Neural progenitor cell (in vitro differentiated cells): ENCODE measurements around the gene PDGFRB. TPM values are rescaled to one million over a fixed set of nuclear protein-coding genes. Genes with fewer than 3 reads are reported as not detected.

Experiments used
- DNase-seq: peaks from one replicate; pipeline ENCODE4 v3.0.0-alpha.2; 2016; ENCODE audit warnings: low spot score
- H2AFZ ChIP-seq: fragments of 200-600 bp; sonication (generic); replicated peaks from 2 replicates; pipeline ENCODE4 v1.6.1; 2016; ENCODE audit warnings: antibody characterized with exemption
- H3F3A ChIP-seq: fragments of 200-600 bp; sonication (generic); 2 replicates; pipeline ENCODE4 v1.6.1; 2016; ENCODE audit warnings: antibody characterized with exemption, low read depth
- H3K27ac ChIP-seq: fragments of 200-600 bp; sonication (generic); 2 replicates; pipeline ENCODE4 v1.5.1; 2016; ENCODE audit warnings: mild to moderate bottlenecking
- H3K27me3 ChIP-seq: fragments of 200-600 bp; sonication (generic); 2 replicates; pipeline ENCODE4 v1.6.1; 2016; ENCODE audit warnings: mild to moderate bottlenecking, moderate library complexity
- H3K36me3 ChIP-seq: fragments of 200-600 bp; sonication (generic); 2 replicates; pipeline ENCODE4 v1.5.1; 2016
- H3K4me1 ChIP-seq: fragments of 200-600 bp; sonication (generic); 2 replicates; pipeline ENCODE4 v1.6.1; 2016; ENCODE audit warnings: mixed run types
- H3K4me2 ChIP-seq: fragments of 200-600 bp; sonication (generic); 2 replicates; pipeline ENCODE4 v1.6.1; 2016
- H3K4me3 ChIP-seq: fragments of 200-600 bp; sonication (generic); 2 replicates; pipeline ENCODE4 v1.5.1; 2016
- H3K79me2 ChIP-seq: fragments of 200-600 bp; sonication (generic); 2 replicates; pipeline ENCODE4 v1.6.1; 2016; ENCODE audit warnings: low read depth
- H3K9ac ChIP-seq: fragments of 200-600 bp; sonication (generic); 2 replicates; pipeline ENCODE4 v1.6.1; 2016
- H3K9me3 ChIP-seq: fragments of 200-600 bp; sonication (generic); 2 replicates; pipeline ENCODE4 v1.5.1; 2016; ENCODE audit warnings: low read depth
- H4K20me1 ChIP-seq: fragments of 200-600 bp; sonication (generic); 2 replicates; pipeline ENCODE4 v1.6.1; 2016; ENCODE audit warnings: low read depth
- H3K27ac Mint-ChIP-seq: 3 replicates; pipeline ENCODE4 v1.8.0; 2021; ENCODE audit warnings: mixed read lengths
- H3K27me3 Mint-ChIP-seq: 2 replicates; pipeline ENCODE4 v1.8.0; 2022; ENCODE audit warnings: low read depth, mild to moderate bottlenecking, inconsistent platforms, moderate library complexity, mixed read lengths; ENCODE audit not compliant: insufficient read depth
- H3K36me3 Mint-ChIP-seq: 3 replicates; pipeline ENCODE4 v1.8.0; 2021; ENCODE audit warnings: mixed read lengths
- H3K4me1 Mint-ChIP-seq: 3 replicates; pipeline ENCODE4 v1.8.0; 2021; ENCODE audit warnings: mixed read lengths
- H3K4me3 Mint-ChIP-seq: 3 replicates; pipeline ENCODE4 v1.8.0; 2021; ENCODE audit warnings: mild to moderate bottlenecking, moderate library complexity, mixed read lengths
- H3K9me3 Mint-ChIP-seq: 3 replicates; pipeline ENCODE4 v1.8.0; 2020; ENCODE audit warnings: mixed read lengths
- CTCF ChIP-seq: fragments of 200-600 bp; sonication (generic); IDR thresholded peaks from 2 replicates; pipeline ENCODE4 v1.5.1; 2017; ENCODE audit warnings: antibody characterized with exemption, mild to moderate bottlenecking
- EZH2 ChIP-seq: fragments of 200-600 bp; sonication (generic); IDR thresholded peaks from 2 replicates; pipeline ENCODE4 v1.6.1; 2017; ENCODE audit warnings: antibody characterized with exemption, mild to moderate bottlenecking, moderate library complexity
- EZH2phosphoT487 ChIP-seq: fragments of 200-600 bp; sonication (generic); IDR thresholded peaks from 2 replicates; pipeline ENCODE4 v1.6.1; 2017; ENCODE audit warnings: antibody characterized with exemption
- total RNA-seq: library from RNA; depleted of rRNA; stranded (reverse); fragments of >200 nt; gene quantifications from 2 replicates; pipeline ENCODE4 v1.2.3, GENCODE V29; 2015; ENCODE audit warnings: low replicate concordance

The PDGFRB gene
- total RNA-seq, 1 donor from 2014 or later = 8.9 TPM

- Histone ChIP-seq H3K79me2 (no peaks in the 10 kb centered on the region), H3K4me1 (peaks cover 48% of the 10 kb centered on the region), H3K4me2 (no peak overlapping the region), H3F3A (peaks cover 5% of the 10 kb centered on the region), H3K27ac (no peak overlapping the region), H3K9me3 (no peaks in the 10 kb centered on the region), H3K27me3 (no peaks in the 10 kb centered on the region), H2AFZ (no peak overlapping the region), H3K36me3 (no peaks in the 10 kb centered on the region), H3K9ac (no peak overlapping the region), H3K4me3 (no peak overlapping the region), H4K20me1 (no peaks in the 10 kb centered on the region)
- Mint-ChIP-seq H3K4me1 (peaks cover 59% of the 10 kb centered on the region), H3K4me3 (no peak overlapping the region), H3K27ac (peak overlapping the region; percentile 92), H3K27me3 (peaks cover 11% of the 10 kb centered on the region), H3K9me3 (no peaks in the 10 kb centered on the region), H3K36me3 (no peaks in the 10 kb centered on the region)
- no peak for TF ChIP-seq EZH2phosphoT487
- TF ChIP-seq EZH2 = no peak
- no peak for TF ChIP-seq CTCF
- DNase-seq = no peak
Observed at GRCh38 chr5:150136305-150137167, 19.1 kb downstream of the PDGFRB start.

DNA sequence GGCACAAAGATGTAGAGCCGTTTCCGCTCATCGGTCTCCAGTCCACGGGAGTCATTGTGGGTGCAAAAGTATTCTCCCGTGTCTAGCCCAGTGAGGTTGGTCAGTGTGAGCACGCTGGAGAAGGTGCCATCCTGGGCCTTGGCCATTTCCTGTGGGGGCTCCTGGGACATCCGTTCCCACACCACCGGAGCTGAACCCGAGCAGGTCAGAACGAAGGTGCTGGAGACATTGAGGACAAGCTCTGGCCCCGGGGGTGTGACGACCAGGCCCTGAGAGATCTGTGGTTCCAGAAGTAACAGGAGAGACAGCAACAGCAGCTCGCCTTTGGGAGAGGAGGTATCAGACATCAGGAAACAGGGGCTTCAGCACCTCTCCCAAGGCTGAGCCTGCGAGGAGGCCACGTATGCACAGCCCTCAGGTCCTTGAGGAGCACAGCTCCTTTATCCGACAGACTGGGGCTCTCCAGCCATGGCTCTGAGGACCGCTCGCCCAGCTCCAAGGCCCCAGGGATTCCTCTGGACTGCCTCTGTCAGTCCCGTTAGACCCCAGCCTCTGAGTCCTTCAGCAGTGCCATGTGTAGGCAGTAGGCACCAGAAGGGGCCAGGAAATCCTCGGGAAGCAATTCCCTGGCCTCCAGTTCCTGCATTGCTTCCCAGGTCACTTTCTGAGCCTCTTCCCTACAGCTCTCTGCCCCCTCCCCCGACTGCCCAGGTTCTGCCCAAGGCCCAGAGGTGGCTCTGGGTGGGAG is 19.9 kb downstream of the PDGFRB start:
- peaks cover 14% of the 10 kb centered on the region for H3K27me3 Mint-ChIP-seq
- H3K27me3 ChIP-seq = no peaks in the 10 kb centered on the region
- peaks cover 5% of the 10 kb centered on the region for H3F3A ChIP-seq
- peaks cover 48% of the 10 kb centered on the region for H3K4me1 ChIP-seq
- H3K9ac ChIP-seq = no peak overlapping the region
- no peak overlapping the region for H3K4me3 ChIP-seq
- H4K20me1 ChIP-seq = no peaks in the 10 kb centered on the region
- no peaks in the 10 kb centered on the region for H3K79me2 ChIP-seq
- no peak overlapping the region for H3K27ac ChIP-seq
- H2AFZ ChIP-seq = no peak overlapping the region
- no peak for DNase-seq
- H3K4me2 ChIP-seq = no peak overlapping the region
- H3K27ac Mint-ChIP-seq = peak overlapping the region; percentile 74
- no peaks in the 10 kb centered on the region for H3K9me3 Mint-ChIP-seq
- no peaks in the 10 kb centered on the region for H3K36me3 ChIP-seq
- H3K4me1 Mint-ChIP-seq = peaks cover 59% of the 10 kb centered on the region
- no peak for TF ChIP-seq EZH2
- TF ChIP-seq CTCF = no peak
- TF ChIP-seq EZH2phosphoT487 = no peak
- H3K9me3 ChIP-seq = no peaks in the 10 kb centered on the region
- no peak overlapping the region for H3K4me3 Mint-ChIP-seq
- no peaks in the 10 kb centered on the region for H3K36me3 Mint-ChIP-seq

DNA sequence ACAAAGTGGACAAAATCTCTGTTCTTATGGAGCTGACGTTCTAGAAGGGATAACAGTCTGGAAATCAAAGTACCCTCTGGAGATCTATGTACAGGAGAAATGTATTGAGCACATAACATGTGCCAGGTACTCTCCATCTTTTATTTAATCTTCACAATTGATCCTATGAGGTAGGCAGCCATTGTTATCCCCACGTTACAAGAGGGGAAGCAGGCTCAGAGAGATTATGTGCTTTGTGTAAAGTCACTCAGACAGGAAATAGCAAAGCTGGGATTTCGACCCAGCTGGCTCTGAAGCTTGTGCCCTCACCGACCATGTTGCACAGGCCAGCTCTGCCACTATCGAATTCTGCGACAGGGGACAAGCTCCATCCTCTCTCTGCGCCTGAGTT is 21.5 kb downstream of the PDGFRB start:
- H3K27me3 ChIP-seq = no peaks in the 10 kb centered on the region
- TF ChIP-seq CTCF (no peak), EZH2 (no peak), EZH2phosphoT487 (no peak)
- H3K4me3 ChIP-seq = no peak overlapping the region
- H3K9ac ChIP-seq = no peak overlapping the region
- Mint-ChIP-seq H3K27ac (no peak overlapping the region), H3K4me1 (peaks cover 58% of the 10 kb centered on the region), H3K9me3 (no peaks in the 10 kb centered on the region), H3K4me3 (no peak overlapping the region), H3K36me3 (no peaks in the 10 kb centered on the region), H3K27me3 (peaks cover 14% of the 10 kb centered on the region)
- peaks cover 51% of the 10 kb centered on the region for H3K4me1 ChIP-seq
- peaks cover 12% of the 10 kb centered on the region for H3F3A ChIP-seq
- H3K36me3 ChIP-seq = no peaks in the 10 kb centered on the region
- H3K9me3 ChIP-seq = no peaks in the 10 kb centered on the region
- no peaks in the 10 kb centered on the region for H4K20me1 ChIP-seq
- no peaks in the 10 kb centered on the region for H3K79me2 ChIP-seq
- no peak overlapping the region for H3K27ac ChIP-seq
- no peak overlapping the region for H3K4me2 ChIP-seq
- DNase-seq = peak; percentile 51
- H2AFZ ChIP-seq = no peak overlapping the region
